ENCODE data around the gene NTNG2. TPM values are rescaled to one million over a fixed set of nuclear protein-coding genes. Genes with fewer than 3 reads are reported as not detected.

The NTNG2 gene
- total RNA-seq, 1 donor from 2014 or later: 1.6 TPM

DNA sequence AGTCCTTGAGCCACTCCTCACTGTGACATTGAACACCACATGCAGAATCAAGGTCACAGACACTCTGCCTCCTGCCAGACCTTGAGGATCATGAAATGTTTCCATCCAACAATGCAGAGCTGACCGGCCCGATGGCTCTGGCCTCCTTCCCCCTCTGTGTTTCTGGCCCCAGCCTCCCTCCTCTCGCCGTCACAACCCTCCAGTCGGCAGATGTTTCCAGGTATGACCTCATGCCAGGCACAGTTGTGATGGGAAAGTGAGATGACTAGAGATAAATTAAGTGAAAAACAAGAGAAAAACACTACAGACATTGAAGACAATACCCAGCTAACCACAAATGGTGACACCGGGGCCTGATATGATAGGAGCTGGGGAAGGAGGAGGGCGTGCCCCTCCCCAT is 9.8 kb downstream of the NTNG2 start:
- no peak for DNase-seq

DNA sequence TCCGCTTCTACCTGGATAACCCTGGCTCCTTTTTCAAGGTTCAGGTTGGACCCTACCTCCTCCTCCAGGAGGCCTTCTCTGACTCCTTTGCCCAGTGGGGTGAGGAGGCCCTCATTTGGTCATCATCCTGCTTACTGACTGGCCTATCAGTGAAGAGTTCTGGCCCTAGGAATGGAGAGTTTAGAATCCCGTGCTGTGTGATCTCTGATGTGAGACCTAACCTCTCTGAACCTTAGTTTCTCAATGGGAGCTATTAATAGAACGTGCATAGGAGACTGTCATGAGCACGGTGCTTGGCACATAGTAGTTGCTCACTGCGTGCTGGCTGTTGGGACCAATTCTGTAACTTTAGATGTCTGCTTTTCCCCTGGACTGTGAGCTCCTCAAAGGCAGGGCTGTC is 10.3 kb downstream of the NTNG2 start:
- no peak for DNase-seq

DNA sequence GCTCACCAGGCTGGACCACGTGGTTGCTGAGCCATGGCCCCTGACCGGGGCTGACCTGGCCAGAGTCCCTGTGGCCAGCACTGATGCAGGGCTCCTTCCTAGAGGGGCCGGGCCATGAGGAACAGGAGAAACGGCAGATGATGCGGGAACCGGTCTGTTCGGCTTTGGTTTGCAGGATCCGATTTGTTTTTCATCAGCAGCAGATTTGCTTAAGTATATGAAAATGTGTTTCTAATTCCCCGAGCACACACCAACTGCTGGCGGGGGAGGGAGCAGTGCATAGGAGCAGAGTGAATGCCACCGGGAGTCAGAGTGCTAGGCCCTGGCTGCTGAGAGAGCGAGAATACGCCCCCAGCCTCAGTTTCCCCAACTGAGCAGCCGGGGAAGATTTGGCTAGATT is 13.6 kb downstream of the NTNG2 start:
- DNase-seq: peak; percentile 25

DNA sequence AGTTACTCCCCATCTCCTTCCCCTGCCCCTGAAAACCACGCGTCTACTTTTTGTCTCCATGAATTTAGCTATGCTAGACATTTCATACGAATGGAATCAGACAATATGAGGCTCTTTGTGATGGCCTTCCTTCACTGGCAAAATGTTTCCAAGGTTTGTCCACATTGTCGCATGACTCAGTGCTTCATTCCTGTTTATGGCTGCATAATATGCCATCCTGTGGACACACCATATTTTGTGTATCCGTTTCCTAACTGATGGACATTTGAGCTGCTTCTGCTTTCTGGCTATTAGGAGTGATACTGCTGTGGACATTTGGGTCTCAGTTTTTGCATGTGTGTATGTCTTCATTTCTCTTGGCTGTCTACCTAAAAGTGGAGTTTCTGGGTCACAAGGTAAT is 14.5 kb downstream of the NTNG2 start:
- DNase-seq: no peak

DNA sequence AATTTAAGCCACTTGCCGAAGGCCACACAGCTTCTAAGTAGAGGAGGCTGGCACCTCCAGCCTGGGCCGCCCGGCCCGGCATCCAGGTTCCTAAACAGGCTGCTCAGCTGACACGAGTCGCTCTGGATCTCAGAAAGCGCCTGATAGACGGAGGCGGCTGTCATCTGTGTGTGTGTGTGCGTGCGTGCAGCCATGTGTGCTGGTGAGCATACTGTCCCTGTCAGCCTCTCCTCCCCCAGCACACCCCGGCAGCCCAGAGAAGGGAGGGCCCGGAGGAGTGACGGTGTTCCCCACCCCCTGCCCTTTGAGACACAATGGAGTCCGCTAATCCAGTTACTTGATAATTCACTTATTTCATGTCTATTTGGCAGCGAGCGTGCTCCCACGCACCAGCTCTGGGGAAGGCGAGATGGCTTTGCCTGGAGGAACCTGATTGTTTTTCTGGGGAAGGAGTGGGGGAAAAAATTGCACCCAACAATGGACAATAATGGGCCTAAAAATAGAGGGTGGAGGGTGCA is 20.0 kb downstream of the NTNG2 start:
- peak; percentile 27 for DNase-seq

DNA sequence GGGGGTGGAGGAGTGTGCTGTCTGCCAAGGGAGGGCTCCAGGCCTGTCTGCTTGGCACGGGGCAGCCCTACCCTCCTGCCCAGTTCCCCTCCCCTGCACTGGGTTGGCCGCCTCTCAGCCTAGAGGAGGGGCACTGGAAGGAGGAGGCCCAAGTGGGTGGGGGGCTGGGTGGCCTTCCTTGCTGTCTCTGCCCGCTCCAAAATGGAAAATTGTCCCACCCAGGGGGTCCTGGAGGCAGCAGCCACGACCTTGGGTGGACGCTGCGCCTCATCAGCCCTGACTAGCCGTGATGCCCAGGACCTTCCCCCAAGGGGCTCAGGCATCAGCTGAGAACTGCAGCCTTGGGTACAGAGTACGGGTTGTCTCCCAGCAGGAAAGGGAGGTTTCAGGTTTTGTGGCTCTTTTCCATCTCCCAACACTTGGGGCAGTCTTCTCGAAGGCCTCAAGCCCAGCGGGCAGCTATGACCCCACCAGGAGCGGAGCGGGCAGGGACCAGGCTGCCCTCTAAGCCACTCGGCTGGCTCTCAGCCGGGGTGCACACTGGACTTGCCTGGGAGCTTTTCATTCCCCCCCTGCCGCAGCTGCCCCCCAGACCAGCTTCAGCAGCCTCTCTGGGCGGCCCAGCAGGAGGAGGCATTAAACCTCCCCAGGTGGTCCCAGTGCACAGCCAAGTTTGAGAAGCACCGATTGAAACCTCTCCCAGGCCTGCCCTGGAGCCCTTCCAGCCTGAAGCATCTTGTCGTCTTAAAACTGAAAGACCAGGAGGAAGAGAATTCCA is 20.6 kb downstream of the NTNG2 start:
- DNase-seq: no peak

DNA sequence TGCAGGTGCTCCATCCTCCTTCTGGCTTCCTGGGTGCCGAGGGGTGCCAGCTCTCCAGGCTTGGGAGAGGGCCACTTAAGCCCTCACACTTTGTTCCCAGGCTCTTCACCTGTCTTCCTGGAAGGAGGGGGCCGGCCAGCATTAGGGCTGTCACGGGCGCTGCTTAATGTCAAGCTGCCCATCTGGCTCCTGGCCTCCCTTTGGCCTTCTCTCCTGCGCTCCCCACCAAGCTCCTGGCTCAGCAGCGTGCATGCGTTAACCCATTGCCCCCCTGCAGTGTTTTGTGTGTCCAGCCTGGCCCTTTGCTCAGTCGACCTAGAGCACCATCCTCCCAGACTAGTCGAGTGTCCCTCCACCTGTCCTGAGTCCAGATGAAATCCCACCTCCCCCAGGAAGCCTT is 21.3 kb downstream of the NTNG2 start:
- no peak for DNase-seq

DNA sequence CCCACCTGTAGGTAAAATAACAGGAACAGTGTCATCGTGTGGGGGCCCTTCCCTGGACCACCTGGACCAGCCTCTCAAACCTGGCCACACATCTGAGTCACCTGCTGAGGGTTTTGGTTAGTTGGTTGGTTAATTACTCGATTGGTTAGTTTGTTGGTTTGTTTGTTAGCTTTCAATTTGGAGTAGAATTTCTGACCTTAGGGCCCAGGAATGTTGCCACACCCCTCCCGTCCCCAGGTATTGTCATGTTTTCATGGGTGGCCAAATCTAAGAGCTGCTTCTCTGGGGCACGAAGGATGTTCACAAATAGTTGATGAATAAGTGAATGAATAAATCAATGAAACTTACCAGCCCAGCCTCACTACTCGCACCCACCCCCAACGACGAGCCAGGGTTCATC is 21.9 kb downstream of the NTNG2 start:
- DNase-seq: no peak

DNA sequence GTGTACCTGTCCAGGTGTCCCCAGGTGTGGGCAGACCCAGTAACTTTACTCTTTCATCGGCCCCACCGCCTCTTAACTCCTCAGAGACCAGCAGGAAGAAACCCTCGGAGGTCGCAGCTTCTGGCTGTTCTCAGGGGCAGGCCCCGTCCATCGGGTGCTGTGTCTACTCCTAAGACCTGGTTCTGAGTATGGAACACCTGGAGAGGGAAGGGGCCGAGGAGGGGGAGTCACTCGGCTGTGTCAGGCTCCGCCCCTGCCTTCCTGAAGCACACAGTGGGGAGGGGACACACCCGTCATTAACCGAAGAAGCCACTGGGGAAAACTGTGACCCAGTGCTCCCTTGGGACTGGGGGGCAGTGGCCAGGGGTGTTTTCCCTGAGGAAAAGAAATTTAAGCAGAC is 22.3 kb downstream of the NTNG2 start:
- DNase-seq: no peak

DNA sequence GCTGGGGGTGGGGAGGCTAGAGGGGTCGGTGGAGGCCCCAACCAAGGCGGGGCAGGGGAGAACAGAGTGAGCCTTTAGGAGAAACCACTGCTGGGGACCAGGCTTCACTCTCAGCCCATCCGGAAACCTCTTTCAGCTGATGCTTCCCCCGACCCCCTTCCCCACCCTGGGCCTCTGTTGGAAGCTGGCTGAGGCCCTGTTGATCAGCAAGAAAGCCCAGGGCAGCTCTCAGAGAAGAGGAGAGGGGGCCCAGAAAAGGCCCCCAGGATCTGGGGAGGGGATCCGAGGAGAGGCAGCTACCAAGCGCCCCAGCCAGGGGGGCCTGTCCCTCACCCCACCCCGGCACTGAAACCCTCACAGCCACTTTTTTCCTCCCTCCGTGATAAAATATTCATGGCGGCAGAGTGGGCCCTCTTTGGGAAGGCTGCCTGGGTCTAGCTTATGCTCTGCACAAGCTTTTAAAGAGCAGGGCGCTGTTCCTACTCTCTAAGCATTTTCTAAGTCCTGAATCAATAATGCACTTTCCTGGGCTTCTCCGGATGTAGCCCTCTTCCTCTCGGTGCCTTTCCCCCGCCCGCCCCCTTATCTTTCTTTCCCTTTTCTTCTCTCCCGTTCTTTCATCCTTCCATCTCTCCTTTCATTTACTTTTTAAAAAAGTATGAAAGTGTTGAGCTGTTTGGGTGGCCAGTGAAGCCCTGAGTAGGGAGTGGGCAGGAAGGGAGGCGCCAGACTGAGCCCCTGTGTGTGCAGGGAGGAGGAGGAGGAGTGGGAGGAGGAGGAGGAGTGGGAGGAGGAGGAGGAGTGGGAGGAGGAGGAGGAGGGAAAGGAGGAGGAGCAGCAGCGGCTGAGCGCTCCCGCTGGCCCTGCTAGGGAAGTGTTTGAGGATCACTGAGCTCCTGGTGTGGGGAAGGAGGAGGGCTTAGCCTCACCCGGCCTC is 23.5 kb downstream of the NTNG2 start:
- no peak for DNase-seq

DNA sequence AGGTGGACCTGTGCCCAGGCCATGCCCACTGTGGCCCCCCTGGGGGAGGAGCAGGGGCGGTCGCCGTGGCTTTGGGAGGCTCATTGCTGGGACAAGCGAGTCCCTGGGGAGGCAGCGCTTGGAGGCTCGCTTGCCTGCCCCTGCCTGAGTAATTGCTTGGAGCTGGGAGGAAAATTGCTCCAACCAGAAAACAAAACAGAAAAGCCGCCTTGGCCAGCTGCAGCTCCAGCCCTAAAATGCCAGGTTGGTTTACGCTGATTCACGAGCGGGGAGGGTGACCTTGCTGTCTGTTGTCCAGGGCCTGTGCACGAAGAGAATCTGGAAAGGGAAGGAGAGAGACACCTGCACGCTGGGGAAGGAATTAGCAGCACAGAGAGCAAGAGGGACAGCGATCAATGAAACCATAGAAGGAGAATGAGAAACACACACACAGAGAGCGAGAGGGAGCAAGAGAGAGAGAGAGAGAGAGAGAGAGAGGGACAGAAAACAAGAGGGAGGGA is 25.3 kb downstream of the NTNG2 start:
- no peak for DNase-seq

DNA sequence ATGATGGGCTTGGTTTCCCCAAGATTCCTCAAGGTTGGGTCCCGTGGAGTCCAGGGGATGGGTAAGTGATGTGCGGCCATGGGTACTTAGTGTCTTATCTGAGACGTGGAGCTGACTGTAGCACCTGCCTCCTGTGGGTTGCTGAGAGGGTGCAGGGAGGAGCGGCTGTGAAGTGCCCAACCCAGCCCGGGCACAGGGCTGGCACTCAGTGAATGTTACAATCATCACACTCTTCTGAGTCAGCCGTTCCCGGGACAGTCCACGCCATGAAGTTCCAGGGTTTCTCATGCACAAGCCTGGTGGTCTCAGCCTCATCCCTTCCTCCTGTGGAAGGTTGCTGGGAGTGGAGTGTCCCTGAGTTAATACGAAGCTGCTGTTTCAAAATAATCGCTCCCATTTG is 29.1 kb downstream of the NTNG2 start:
- DNase-seq: no peak

DNA sequence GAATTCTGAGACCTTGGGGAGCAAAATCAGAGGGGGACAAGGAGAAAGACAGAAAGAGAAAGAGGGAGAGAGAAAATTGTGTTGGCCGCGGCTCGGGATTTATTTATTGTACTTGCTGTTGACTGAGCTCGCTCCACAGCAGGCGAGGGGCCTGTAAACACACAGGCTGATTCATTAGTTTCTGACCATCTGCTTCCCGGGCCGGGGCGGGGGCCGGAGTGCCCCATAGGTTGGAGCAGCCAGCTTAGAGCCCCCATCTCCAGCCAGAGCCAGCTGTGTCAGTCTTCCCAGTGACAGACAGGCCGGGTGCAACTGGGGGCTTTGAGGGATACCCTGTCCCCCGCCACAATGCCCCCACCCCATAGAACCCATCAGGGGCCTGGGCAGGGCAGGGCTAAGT is 30.9 kb downstream of the NTNG2 start:
- no peak for DNase-seq

DNA sequence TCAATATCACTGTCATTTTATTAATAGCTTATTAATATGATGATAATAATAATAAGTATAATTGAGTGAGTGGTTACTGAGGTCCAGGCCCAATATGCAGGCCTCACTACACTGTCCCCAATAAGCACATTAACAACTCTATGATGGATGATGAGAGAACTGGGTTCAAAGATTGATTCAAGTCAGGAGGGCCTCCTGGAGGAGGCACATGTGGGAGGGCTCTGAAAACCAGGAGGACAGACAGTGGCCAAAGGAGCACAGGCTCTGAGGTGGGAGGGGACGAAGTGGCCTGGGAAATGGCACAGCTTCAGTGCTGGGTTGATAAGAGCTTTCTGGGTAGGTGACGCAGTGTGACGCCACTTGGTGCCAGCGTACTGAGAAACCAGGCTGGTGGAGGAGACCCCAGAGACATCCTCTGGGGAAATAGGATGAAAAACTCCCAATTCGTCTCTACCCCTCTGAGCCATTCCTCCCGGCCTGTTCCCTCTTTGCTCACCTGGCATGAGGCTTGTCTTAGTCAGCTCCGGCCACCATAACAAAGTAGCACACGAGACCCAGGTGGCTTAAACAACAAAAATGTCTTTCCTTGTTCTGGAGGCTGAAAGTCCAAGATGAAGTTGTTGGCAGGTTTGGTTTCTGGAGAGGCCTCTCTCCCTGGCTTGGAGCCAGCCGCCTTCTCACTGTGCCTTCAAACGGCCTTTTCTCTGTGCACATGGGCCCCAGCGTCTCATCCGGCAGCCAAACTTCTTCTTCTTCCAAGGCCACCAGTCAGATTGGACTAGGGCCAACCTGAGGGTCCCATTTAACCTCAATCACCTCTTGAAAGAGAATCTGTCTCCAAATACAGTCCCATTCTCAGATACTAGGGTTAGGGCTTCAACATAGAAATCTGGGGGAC is 31.6 kb downstream of the NTNG2 start:
- no peak for DNase-seq

DNA sequence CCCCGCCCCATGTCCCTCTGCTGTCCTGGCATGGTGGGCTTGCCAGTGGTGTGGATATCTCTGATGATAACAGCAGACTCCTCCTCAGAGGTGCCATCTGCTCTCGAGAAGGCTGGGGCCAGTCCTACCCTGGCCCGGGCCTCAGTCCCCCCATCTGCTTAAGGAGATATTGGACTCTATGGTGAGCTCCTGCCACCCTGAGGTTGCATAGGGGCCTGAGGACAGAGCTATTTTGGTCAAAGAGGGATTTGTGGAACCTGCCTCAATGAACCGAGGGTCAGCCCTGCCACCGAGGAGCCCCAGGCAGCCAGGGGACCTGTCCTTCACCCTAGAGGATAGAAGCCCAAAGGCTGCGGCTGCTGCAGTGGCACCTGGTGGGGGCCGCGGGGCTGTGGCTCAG is 32.6 kb downstream of the NTNG2 start:
- no peak for DNase-seq

DNA sequence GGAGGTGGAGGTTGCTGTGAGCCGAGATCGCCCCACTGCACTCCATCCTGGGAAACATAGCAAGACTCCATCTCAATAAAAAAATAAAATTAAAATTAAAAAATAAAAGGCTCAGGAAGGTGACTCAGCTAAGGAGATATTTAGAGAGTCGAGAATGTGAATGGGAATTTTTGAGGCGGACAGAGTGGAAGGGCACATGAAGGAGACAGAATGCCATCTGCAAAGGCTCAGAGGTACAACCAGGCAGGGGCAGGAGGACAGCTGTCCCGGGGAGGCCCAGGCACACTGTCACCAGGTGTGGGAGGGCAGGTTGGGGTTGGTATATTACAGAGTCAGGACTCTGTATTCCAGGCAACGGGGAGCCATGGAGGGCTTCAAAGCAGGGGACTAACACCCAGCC is 35.5 kb downstream of the NTNG2 start:
- no peak for DNase-seq

DNA sequence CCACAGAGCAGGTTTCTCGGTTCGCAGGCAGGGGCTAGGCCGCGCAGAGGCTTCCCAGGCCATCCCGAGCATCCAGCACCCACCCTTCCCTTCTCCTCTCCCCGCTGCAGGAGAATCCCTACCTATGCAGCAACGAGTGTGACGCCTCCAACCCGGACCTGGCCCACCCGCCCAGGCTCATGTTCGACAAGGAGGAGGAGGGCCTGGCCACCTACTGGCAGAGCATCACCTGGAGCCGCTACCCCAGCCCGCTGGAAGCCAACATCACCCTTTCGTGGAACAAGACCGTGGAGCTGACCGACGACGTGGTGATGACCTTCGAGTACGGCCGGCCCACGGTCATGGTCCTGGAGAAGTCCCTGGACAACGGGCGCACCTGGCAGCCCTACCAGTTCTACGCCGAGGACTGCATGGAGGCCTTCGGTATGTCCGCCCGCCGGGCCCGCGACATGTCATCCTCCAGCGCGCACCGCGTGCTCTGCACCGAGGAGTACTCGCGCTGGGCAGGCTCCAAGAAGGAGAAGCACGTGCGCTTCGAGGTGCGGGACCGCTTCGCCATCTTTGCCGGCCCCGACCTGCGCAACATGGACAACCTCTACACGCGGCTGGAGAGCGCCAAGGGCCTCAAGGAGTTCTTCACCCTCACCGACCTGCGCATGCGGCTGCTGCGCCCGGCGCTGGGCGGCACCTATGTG is 36.1 kb downstream of the NTNG2 start:
- DNase-seq: no peak

DNA sequence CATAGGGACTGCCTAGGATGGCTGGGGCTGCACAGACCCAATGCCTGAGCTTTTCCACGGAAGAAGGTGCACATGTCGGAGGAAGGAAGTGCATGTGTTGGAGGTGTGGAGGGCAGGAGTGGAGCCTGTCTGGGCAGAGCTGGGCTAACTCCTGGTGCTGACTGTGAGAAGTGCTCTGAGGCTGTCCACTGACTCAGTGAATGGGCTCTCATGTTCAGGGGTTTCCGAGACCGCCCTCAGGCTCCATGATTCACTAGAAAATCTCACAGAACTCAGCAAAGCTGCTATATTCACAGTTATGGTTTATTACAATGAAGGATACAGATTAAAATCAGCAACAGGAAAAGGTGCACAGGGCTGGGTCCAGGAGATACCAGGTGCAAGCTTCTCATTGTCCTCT is 37.2 kb downstream of the NTNG2 start:
- DNase-seq: no peak

DNA sequence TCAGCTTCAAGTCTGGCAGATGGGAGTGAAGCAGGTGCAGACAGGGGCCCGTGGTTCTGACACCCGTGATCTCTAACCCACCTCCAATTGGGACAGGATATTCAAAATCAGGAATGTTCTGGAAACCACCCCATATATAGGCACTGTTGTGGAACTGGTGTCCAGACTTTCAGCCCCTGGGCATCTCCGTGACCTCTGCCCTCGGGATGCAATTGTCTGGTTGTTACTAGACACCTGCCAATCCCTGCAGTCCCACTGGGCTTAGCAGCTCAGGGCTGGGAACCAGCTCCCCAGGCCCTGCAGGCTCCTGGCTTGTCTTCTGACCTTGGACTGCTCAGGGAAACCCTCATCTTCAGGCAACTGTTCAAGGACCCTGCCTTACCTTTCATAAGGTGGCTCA is 38.8 kb downstream of the NTNG2 start:
- no peak for DNase-seq

DNA sequence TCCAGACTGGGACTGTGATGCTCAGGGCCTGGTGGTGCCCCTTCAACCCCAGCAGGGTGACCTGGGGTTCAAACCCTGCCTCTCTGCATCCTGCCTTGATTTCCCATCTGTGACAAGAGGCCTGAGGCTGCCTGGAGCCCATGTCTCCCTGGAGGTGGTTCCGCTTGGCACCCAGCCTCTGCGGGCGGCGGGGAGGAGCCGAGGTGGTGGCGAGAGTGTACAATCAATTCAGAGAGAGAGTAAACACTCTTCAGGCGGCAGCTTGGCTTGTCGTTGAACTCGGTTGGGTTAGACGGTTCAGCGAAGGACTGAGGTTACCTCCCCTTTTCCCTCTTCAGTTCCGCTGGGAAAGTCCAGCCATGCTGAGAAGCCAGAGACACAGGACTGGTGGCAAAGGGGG is 39.3 kb downstream of the NTNG2 start:
- no peak for DNase-seq

Measured in skin of body (tissue), 2 donors.